NCI-H1417 (cell line): ENCODE measurements around the gene TPK1.
"Not testable (repeated sequence)": the region's sequence is repeated elsewhere in the genome, so short reads cannot be mapped to it uniquely, and the experiment has no call there.

Experiments
- DNase-seq, 3 experiments: peaks; one replicate each; lab custom pipeline; 2025; lab: John Stamatoyannopoulos, UW

The TPK1 gene

DNA sequence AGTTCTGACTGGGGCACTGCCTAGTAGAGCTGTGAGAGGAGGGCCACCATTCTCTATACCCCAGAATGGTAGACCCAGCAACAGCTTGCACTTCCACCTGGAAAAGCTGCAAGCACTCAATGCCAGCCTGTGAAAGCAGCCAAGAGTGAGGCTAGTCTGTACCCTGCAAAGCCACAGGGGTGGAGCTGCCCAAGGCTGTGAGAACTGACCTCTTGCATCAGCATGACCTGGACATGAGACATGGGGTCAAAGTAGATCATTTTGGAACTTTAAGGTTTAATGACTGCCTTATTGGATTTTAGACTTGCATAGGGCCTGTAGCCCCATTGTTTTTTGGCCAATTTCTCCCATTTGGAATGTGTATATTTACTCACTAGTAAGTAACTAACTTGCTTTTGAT lies 206.3 kb downstream of the TPK1 start:
- DNase-seq, result no peak

DNA sequence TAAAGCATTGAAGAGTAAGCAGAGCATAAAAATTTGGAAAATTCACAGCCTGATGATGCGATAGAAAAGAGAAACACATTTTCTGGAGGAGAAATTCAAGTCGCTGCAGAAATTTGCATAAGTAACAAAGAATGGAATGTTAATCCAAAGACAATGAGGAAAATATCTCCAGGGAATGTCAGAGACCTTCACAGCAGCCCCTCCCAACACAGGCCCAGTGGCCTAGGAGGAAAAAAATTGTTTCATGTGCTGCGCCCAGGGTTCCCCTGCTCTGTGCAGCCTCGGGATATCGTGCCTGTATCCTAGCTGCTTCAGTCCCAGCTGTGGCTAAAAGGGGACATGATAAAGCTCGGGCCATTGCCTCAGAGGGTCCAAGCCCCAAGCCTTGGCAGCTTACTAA lies 206.8 kb downstream of the TPK1 start:
- DNase-seq, result no peak

DNA sequence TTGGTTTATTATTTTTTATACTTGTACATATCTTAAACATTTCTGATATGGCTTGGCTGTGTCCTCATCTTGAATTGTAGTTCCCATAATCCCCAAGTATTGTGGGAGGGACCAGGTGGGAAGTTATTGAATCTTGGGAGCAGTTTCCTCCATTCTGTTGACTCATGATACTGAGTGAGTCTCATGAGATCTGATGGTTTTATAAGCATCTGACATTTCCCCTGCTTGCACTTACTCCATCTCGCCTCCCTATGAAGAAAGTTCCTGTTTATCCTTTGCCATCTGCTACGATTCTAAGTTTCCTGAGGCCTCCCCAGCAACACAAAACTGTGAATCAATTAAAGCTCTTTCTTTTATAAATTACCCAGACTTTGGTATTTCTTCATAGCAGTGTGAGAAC lies 207.7 kb downstream of the TPK1 start:
- DNase-seq, result no peak

DNA sequence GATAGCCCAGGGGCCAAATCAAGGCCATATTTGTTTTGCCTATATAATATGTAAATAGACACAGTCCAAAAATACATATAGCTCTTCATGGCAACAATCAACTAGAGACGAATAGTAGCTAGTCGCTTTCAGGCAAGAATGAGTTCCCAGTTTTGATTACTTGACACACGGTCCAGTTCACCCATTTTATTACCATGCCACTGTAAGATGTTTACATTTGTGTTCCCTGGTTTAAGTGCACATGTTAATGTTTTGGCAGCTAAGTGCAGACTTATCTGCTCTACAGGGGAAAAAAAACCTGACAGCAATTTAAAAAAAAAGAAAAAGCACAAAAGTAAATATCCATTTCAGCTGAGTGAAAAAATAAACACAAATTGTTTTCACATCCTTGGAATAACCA lies 213.1 kb downstream of the TPK1 start:
- peak; percentile 27 to 69 (median 38) for DNase-seq

DNA sequence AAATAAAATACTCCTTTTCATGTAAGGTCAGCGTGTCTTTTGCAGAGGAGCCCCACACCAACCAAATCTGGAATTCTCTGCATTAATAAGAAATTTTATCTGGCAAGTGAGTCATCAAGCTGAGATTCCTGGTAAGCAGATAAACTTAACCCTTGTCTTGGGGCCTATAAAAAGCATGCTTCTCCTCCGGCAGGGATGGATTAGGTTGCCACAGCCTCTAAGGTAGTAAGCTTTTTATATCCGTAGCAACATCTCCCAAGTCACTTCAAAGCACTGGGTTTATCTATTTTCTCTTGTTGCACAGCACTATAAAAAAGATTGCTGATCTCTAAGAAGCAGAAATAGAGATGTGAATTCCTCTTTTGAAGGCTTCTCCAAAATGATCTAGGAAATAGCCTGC lies 229.6 kb downstream of the TPK1 start:
- no peak for DNase-seq

DNA sequence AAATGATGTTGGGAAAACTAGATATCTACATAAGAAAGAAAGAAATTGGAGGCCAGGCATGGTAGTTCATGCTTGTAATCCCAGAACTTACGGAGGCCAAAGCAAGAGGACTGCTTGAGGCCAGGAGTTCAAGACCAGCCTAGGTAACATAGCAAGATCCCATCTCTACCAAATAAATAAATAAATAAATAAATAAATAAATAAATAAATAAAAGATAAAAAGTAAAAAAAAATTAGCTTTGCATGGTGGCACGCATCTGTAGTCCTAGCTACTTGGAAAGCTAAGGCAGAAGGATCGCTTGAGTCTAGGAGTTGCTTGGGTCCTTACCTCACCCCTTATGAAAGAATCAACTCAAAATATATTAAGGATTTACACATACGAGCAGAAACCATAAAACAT lies 238.9 kb downstream of the TPK1 start:
- no peak for DNase-seq

DNA sequence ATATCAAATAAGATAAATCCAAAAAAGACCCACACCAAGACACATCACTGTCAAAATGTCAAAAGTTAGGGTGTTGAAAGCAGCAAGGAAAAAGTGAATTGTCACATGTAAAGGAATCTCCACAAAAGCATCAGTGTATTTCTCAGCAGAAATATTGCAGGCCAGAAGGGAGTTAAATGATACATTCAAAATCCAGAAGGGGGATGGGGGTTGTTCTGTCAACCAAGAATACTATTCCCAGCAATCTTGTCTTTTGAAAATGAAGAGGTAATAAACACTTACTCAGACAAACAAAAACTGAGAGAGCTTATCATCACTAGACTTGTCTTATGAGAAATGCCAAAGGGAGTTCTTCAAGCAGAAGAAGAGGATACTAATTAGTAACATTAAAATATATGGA lies 241.3 kb downstream of the TPK1 start:
- no peak for DNase-seq

DNA sequence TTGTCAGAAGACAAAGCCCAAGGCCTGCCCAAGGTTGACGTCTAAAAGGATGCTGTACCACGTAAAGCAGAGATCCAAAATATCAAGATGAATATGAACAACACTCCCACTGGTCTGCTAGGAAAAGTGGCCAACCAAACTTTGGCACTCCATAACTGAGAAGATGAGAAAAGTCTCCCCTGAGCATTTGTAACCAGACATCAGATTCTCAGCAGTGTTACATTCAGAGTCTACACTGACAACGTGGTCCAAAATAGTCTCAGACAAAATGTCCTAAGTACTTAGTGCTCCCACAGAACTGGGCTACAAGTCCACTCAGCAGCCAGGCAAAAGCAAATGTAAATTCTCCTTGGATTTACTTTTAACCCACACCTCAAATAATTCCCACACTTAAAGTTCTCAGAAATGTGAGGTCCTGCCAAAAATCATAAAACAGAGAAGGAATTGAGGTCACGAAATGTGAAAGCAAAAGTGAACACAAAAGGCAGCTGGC lies 247.2 kb downstream of the TPK1 start:
- DNase-seq, result no peak

DNA sequence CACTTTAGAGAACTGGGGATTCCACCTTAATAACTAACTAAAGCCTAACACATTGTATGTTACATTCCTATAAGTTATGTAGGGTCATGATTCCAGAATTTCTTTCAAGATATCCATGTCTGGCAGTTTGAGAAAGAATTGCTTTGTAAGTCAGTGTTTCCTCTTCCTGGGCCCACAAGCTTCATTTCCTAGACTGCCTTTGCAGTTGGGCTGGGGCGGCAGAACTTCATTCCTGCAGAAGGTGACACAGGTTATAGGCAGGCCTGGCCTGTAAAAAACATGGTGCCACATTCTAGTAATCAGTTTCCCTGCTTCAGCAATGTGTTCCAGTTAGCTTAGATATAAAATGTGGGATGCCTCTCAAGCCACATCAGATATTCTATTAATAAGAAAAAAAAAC lies 248.2 kb downstream of the TPK1 start:
- no peak for DNase-seq

DNA sequence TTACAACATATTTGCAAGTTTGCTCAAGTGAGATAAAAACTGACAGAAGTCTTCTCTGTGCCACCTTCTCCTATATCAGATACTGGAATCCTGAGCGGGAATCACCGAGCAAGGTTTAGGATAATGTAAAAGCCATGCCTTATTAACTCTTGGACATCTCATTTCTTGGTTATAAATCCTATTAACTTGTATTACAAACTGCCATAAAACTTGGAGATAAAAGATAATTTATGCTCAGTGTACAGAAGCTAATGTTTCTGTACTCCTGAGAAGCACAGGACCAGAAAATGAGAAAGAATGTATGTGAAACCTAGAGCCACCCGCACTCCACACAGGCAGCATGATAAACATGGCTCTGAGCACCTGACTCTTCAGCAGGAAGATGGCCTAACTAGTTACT lies 251.1 kb downstream of the TPK1 start:
- DNase-seq, result no peak

DNA sequence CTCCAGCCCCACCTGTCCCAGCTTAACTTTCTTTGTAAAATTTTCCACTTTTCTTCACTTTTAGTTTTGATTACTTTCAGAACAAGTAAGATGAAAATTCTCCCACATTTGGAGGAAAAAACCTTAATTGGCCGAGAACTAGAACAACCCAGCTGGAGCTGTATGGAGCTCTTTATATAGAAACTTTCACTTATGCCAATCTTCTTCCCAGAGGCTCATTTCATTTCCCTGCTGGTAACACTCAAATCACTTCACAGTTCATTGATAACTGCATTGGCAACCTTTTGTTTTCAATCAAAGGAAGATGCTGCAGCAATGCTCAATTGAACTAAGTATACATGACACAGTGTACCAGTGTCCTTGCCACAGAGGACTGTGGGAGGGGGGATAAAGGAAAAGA lies 256.2 kb downstream of the TPK1 start:
- peak in 1 of 3 experiments; percentile 37 for DNase-seq

DNA sequence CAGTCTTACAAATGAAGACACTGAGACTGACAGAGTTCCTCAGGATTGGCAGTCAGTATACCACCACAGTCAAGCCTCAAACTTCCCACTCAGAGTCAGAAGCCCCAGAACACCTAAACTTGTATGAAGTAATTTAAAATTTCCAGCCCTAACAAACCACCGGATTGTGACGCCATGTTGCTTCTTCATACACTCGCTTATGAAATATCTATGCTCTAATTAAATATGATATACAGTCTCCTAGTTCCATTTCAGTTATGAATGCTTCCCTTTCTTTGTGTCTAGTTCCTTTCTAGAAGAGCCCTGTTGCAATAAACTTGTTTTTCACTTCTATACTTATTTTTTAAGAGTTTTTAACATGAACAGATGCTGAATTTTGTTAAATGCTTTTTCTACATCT lies 260.4 kb downstream of the TPK1 start:
- no peak for DNase-seq

DNA sequence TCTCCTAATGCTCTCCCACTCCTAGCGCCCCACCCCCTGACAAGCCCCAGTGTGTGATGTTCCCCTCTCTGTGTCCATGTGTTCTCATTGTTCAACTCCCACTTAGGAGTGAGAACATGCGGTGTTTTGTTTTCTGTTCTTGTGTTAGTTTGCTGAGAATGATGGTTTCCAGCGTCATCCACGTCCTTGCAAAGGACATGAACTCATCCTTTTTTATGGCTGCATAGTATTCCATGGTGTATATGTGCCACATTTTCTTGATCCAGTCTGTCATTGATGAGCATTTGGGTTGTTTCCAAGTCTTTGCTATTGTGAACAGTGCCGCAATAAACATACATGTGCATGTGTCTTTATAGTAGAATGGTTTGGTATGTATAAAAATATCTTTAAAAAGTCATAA lies 261.1 kb downstream of the TPK1 start:
- not testable (repeated sequence) for DNase-seq

DNA sequence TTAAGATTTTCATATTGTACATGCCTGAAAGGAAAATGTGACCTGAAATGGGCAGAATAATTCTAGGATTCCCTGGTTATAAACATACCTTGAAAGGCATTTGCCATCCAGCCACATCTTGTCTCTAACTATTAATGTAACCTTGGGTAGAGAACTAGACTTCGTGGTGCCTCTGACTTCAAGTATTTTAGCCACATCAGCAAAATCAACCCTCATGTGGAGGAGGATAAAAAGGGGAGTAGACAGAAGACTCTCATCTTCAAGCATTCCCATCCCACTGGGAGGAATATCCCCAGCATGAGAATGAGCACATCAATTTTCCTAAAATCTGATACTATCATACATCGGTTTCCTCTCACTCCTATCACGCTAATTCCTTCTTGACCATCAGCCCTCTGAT lies 267.6 kb downstream of the TPK1 start:
- DNase-seq, result no peak

DNA sequence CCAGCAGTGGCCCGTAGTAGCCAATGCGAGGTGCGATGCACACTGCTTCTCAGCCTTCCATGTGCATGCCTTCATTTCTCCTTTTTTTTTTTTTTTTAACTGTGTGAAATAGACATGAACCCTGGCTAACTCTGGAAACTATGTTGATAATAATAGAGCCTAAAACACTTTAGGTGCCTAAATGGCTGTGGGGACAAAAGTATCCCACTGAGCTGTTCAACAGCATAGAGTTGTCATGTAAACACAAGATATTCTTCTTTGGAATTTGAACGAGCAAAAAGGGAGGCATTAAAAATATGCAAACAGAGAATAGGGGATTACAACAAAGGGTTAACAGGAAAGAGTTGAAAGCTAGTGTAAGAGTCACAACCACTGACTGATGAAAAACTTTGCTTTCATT lies 270.3 kb downstream of the TPK1 start:
- peak in 2 of 3 experiments; percentile 22 to 76 for DNase-seq

DNA sequence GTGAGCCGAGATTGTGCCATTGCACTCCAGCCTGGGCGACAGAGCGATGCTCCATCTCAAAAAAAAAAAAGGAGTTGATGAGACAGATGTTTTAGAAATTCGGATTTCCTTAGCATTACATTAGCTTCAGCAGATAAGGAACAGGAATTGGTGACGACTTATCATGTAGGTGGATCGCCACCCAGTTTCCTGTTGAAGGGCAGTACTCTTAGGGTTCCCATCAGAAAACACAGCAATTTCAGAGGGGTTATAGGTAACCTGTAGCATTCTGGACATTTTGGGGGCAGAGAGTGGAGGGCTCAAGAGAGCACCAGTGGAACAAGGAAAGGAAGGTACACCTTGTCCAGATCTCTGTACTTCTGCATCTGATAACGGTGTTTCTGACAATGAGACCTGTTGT lies 286.0 kb downstream of the TPK1 start:
- DNase-seq, result no peak

DNA sequence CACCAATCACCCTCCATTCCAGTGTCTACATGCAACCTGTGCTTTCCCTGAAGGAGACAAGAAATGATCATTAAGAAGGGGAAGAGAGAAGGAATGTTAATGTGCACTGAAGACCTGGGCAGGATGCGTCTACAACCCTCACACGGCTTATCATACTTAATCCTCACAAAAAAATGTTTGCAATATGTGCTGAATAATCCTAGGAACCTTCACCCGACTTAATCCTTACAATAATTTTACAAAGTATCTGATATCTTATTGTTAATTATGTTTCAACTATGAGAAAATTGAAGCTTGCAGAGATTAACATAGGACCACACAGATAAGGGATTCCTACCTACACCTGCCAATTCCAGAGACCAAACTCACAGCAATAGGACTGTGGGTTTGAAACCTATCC lies 287.3 kb downstream of the TPK1 start:
- DNase-seq, result no peak

DNA sequence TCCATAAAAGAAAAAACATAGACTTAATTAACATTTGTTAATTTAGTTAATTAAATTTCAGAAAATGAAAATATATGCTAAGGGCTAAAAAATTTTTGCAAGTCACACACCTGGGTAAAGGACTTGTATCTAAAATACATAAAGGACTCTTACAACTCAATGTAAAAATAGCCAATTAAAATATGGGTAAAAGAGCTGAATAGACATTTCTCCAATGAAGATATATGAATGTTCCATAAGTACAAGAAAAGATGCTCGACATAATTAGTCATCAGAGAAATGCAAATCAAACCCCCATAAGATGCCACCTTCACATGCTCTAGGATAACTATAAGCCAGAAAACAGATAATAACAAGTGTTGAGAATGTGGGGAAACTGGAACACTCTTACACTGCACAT lies 288.0 kb downstream of the TPK1 start:
- no peak for DNase-seq

DNA sequence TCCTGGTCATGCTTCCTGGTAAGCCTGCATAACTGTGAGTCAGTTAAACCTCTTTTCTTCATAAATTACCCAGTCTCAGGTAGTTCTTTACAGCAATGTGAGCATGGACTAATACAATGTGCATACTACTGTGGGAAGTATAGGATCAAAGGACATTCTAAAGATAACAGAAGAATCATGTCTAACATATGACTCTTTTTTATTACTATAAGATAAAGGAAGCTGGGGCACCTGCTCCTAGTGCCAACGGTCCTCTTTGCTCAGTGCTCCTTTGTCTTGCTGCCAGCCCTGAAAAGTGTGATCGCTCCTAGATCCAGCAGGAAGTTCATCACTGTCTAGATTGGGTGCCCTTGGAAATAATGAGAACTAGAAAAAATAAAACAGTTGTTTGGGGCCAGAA lies 289.1 kb downstream of the TPK1 start:
- no peak for DNase-seq

DNA sequence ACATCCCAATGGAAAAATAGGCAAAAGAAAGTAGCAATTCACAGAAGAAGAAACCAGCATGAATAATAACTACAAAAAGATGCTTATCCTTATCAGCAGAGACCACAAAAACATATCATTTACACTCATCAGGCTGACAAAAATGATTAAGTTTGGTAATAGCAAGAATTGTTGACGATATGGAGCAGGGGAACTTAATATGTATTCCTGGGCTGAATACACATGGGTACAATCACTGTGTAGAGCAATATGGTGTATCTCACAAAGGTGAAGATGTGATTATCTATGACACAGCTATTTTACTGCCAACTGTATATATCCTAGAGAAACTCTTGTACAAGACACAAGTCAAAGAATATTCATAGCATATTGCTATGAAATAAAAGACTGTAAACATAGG lies 290.5 kb downstream of the TPK1 start:
- DNase-seq, result no peak

DNA sequence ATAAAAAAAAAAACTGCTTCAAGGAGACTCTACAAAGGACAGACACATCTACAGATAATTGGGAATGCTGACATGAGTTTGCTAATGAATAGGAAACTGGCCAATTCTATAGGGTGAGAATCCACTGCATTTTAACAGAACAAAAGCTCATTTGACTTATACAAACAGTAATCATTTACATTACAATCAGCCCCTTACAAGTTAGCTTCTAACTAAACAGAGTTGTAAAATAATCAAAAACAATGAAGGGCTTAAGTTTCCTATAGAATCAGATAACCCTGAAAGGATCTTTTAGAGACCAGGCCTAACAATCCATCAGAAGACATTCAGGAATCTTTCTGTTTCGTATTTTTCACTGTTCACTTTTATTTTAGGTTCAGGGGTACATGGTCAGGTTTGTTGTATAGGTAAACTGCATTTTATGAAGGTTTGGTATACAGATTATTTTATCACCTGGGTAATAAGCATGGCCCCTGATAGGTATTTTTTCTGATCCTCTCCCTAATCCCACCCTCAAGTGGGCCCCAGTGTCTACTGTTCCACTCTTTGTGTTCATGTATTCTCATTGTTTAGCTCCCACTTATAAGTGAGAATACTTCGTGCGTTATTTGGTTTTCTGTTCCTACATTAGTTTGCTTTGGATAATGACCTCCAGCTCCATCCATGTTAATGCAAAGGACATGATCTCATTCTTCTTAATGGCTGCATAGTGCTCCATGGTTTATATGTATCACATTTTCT lies 301.0 kb downstream of the TPK1 start:
- DNase-seq, result no peak

DNA sequence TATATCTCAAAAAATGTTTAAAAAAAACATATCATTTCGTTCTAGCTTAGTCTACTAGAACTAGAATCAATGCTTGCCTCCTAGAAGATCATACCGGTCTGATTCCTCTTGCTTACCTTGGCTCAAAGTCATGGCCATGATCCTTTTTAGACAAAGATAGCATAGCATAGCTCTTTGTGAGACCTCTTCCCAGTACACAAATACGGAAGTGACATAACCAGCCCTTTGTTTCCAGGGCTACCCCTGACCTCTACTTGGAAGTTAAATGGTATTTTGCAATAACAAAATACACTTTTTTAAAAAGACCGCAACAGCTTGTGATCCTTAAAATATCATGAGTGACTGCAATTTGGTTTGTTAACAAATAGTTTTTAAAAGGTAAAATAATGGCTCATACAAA lies 301.7 kb downstream of the TPK1 start:
- DNase-seq, result no peak

DNA sequence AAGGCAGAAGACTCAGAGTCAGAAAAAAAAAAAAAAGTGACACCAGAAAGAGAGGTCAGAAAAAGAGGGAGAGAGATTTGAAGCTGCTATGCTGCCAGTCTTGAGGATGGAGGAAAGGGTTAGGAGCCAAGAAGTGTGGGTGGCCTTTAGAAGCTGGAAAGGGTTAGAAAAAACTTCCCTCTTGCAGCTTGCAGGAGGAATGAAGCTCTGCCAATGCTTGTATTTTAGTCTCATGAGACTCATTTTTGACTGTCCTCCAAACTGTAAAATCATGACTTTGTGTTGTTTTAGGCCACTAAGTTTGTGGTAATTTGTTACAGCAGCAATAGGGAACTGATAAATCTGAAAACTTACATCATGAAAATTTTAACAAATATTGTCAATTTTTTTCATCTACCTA lies 304.7 kb downstream of the TPK1 start:
- no peak for DNase-seq

DNA sequence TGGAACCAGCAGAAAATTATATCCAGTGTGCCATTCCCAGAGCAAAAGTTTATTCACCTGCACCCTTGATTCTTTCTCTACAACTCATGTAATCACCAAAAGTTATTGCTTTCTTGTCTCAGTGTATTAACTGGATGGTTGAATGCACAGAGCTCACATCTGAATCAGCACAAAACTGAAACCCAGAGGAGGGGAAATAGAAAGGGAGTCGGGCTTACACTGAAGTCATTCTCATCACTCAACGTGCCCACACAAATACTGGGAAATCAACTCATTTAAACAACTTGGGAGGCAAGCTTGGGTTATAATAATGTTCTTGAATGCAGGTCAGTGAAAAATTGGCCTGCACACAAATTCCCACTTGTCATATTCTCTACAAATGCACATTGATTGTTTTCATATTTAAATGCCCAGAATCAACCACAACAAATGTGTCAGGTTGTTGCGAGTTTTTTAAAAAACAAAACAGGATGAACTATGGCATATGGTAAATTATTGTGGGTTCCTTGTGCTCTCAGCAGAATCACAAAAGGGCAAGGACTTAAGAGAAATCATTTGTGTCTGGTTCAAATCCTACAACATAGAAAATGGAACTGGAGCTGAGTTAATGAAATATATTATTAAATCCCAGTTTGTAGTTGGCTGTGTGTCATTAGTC lies 306.5 kb downstream of the TPK1 start:
- no peak for DNase-seq
